Kidney capillary endothelial cell (primary cell): ENCODE measurements around the gene SNRNP35.
"Not testable (repeated sequence)": the region's sequence is repeated elsewhere in the genome, so short reads cannot be mapped to it uniquely, and the experiment has no call there.

ENCODE experiments used
- DNase-seq: peaks from one replicate; pipeline ENCODE4 v3.0.0-alpha.2; 2018; ENCODE audit warnings: low spot score

The SNRNP35 gene

GRCh38 chr12:123489580-123489979 is 31.6 kb downstream of the SNRNP35 start:
- no peak for DNase-seq

DNA sequence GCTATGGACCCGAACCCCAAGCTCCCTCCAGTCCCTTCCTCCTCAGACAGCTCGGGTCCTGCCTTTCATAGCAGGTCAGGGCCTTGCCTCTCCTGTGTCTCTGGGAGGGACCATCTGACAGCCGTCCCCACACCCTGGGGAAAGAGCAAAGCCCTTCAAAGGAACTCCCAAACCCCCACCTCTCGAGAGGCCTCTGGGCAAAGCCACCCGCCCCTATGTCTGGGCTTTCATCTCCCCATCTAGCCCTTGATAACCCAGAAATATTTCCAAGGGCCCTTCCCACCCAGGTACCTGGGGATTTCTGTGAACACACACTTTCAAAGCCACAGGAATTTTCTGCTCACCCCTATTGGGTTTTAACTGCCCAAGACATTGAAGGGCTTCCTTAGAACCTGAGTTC is 32.1 kb downstream of the SNRNP35 start:
- no peak for DNase-seq

GRCh38 chr12:123491056-123491455 is 33.1 kb downstream of the SNRNP35 start:
- no peak for DNase-seq

GRCh38 chr12:123491481-123491880 is 33.5 kb downstream of the SNRNP35 start:
- DNase-seq = no peak

GRCh38 chr12:123492339-123493039 is 34.5 kb downstream of the SNRNP35 start:
- not testable (repeated sequence) for DNase-seq

GRCh38 chr12:123494124-123494851 is 36.3 kb downstream of the SNRNP35 start:
- no peak for DNase-seq

DNA sequence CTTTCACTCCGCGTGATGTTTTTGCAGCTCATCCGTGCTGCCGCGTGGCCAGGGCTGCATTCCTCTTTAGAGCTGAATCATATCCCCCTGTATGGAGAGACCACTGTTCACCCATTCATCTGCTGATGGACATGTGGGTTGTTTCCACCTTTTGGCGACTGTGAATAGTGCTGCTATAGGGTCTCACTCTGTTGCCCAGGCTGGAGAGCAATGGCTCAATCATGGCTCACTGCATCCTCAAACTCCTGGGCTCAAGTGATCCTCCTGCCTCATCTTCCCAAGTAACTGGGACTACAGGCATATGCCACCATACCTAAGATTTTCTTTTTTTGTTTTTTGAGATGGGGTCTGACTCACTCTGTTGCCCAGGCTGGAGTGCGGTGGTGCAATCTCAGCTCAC is 39.1 kb downstream of the SNRNP35 start:
- no peak for DNase-seq

DNA sequence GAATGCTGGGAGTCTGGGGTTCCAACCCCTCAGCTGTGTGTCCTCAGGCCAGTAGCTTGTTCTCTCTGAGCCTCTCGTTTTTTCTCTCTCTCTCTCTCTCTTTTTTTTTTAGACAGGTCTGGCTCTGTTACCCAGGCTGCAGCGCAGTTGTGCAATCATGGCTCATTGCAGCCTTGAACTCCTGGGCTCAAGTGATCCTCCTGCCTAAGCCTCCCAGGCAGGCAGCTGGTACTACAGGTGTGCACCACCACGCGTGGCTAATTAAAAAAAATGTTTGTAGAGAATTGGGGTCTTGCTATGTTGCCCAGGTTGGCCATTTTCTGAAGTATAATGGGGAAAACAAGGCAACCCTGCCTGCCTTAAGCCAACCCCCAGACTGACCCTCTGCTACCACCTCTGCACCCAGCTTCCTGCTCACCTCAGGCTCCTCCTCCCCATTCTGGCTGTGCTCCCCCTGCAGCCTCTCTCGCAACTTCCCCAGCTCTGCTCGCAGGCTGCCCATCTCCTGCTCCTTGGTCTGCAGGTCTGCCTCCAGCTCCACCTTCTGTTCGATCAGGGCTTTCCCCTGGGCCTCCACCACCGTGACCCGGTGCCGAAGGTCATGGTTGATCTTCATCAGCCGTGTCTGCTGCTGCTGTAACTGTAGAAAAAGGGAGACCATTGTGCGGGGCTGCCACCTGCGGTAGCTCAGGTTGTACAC is 40.3 kb downstream of the SNRNP35 start:
- DNase-seq = no peak

DNA sequence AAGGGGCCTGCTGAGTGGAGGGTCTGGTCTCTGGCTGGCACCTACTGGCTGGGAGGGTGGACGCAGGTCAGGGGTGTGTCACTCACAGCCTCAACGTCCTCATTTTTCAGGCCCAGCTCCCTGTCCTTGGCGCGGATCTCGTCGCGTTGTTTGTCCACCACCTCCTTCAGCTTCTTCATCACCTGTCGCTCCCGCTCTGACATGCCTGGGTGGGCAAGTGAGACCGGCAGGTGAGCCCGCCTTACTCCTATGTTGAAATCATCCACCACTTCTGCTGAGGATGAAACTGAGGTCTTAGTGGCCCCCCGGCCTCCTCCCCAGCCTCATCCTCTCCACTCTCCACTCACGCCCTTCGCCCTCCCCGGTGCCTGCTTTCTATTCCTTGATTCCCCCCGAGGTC is 41.4 kb downstream of the SNRNP35 start:
- DNase-seq = no peak

DNA sequence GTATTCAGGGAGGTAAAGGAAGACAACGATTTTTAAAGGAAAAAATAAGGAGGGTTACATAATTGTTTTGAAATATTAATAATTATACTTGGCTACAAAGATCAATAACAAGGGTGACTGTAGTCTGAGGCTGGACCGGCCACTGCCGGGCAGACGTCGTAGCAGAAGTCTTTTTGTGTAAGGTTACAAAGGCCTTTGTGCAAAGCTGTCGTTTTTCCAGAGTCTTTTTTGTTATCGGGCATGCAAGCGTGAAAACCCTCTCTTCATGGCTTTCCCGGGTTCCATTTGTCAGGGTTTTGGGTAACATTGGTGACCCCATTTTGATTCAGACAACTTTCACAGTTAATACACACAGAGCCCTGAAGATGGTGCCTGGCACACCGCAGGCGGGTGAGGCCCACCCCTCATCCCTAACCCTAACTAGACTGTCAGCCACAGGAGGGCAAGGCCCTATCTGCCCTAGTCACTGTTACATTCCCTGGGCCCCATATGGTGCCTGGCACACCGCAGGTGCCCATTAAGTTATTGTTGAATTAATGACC is 44.3 kb downstream of the SNRNP35 start:
- DNase-seq = no peak

GRCh38 chr12:123506059-123506842 is 48.3 kb downstream of the SNRNP35 start:
- DNase-seq = no peak

GRCh38 chr12:123506843-123507236 is 48.9 kb downstream of the SNRNP35 start:
- no peak for DNase-seq

DNA sequence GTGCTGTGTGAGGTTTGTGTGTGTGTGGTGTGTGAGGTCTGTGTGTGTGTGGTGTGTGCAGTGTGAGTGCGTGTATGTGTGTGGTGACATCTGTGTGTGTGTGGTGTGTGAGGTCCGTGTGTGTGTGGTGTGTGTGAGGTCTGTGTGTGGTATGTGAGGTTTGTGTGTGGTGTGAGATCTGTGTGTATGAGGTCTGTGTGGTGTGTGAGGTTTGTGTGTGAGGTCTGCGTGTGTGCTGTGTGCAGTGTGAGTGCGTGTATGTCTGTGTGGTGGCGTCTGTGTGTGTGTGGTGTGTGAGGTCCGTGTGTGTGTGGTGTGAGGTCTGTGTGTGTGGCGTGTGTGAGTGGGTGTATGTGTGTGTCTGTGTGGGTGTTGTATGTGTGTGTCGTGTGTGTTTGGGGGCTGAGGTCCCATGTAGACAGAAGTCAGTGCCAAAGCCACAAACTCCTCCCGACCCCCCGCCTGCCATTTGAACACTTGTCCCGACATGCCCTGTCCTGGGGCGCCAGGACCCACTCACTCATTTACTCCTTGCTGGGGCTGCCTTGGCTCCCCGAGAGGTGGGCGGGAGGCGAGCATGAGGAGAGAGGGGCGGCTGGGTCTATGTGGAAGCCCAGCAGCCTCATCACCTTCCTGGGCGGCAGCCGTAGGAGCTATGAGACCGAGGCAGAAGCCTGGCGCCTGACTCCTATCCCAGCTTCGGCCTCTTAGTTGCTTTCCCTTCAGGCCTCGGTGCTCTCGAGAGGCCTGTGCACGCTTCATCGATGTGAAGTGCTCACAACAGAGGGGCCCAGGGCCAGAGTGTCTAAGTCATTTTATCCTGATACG is 55.1 kb downstream of the SNRNP35 start:
- no peak for DNase-seq

- no peak for DNase-seq
Observed at GRCh38 chr12:123513805-123514204, 55.9 kb downstream of the SNRNP35 start.

GRCh38 chr12:123514582-123515221 is 56.8 kb downstream of the SNRNP35 start:
- DNase-seq = not testable (repeated sequence)

- no peak for DNase-seq
Observed at GRCh38 chr12:123516216-123516780, 58.4 kb downstream of the SNRNP35 start.
